AG10803 (cell line): Measurements from ENCODE around the gene DLL1.

Experiments
- DNase-seq: peaks from one replicate; pipeline ENCODE4 v3.0.0; 2010; ENCODE audit warnings: low read depth
- H3K4me3 ChIP-seq: 2 replicates; pipeline ENCODE4 v1.5.1; 2011; ENCODE audit warnings: mild to moderate bottlenecking, low read length, control low read depth
- CTCF ChIP-seq: conservative IDR thresholded peaks from 2 replicates; pipeline ENCODE4 v1.5.1; 2011; ENCODE audit warnings: mild to moderate bottlenecking, low read length, control low read depth, inconsistent platforms

Gene DLL1

GRCh38 chr6:170285482-170285881 lies 5.4 kb downstream of the DLL1 start:
- DNase-seq, result no peak
- H3K4me3 ChIP-seq, result no peak overlapping the region
- TF ChIP-seq CTCF, result no peak

- no peak for TF ChIP-seq CTCF
- no peak overlapping the region for H3K4me3 ChIP-seq
- no peak for DNase-seq
These were observed 5.9 kb downstream of the DLL1 start for GRCh38 chr6:170284866-170285469.

- DNase-seq, result no peak
- H3K4me3 ChIP-seq, result no peak overlapping the region
- no peak for TF ChIP-seq CTCF
These were observed 6.6 kb downstream of the DLL1 start for GRCh38 chr6:170284126-170284773.

- no peak for DNase-seq
- H3K4me3 ChIP-seq, result no peak overlapping the region
- TF ChIP-seq CTCF, result no peak
These were observed 7.4 kb downstream of the DLL1 start for GRCh38 chr6:170283212-170284081.

- no peak for TF ChIP-seq CTCF
- no peak for DNase-seq
- H3K4me3 ChIP-seq, result no peak overlapping the region
These were observed 8.2 kb downstream of the DLL1 start for GRCh38 chr6:170282512-170283158.

GRCh38 chr6:170281331-170282292 lies 9.3 kb downstream of the DLL1 start:
- H3K4me3 ChIP-seq, result no peak overlapping the region
- DNase-seq, result no peak
- TF ChIP-seq CTCF, result no peak
